GM12878 (cell line): ENCODE measurements around the gene RAD51B. TPM values are rescaled to one million over a fixed set of nuclear protein-coding genes. Genes with fewer than 3 reads are reported as not detected.
A peak's percentile ranks its signal among the peaks of the same experiment; 100 is the strongest.

Experiments
- CREM ChIP-seq: IDR thresholded peaks from 2 replicates; pipeline ENCODE4 v1.6.1; 2014; ENCODE audit warnings: antibody characterized with exemption, low read depth
- E4F1 ChIP-seq: fragments of 450-650 bp; IDR thresholded peaks from 2 replicates; pipeline ENCODE4 v1.6.1; 2018; ENCODE audit warnings: borderline replicate concordance, mild to moderate bottlenecking; ENCODE audit not compliant: partially characterized antibody
- IRF3 ChIP-seq: fragments of 450-650 bp; IDR thresholded peaks from 2 replicates; pipeline ENCODE4 v1.6.1; 2014; ENCODE audit warnings: mild to moderate bottlenecking
- KLF5 ChIP-seq: fragments of 450-650 bp; IDR thresholded peaks from 2 replicates; pipeline ENCODE4 v1.6.1; 2014; ENCODE audit warnings: mild to moderate bottlenecking; ENCODE audit not compliant: partially characterized antibody
- MLLT1 ChIP-seq: fragments of 450-650 bp; IDR thresholded peaks from 2 replicates; pipeline ENCODE4 v1.6.1; 2016; ENCODE audit warnings: mild to moderate bottlenecking
- MTA2 ChIP-seq: fragments of 450-650 bp; IDR thresholded peaks from 2 replicates; pipeline ENCODE4 v1.6.1; 2016; ENCODE audit warnings: low read depth, mild to moderate bottlenecking, moderate library complexity
- MXI1 ChIP-seq: fragments of 150-350 bp; IDR thresholded peaks from 2 replicates; pipeline ENCODE4 v1.6.1; 2011; ENCODE audit warnings: low read depth, mild to moderate bottlenecking, inconsistent platforms, low read length, improper control_type of control experiment
- NFXL1 ChIP-seq: fragments of 450-650 bp; IDR thresholded peaks from 2 replicates; pipeline ENCODE4 v1.6.1; 2017; ENCODE audit warnings: antibody characterized with exemption, mild to moderate bottlenecking, borderline replicate concordance
- NFYA ChIP-seq: IDR thresholded peaks from 2 replicates; pipeline ENCODE4 v1.6.1; 2011; ENCODE audit warnings: low read depth, mild to moderate bottlenecking, low read length, improper control_type of control experiment, borderline replicate concordance
- NR2C1 ChIP-seq: fragments of 450-650 bp; IDR thresholded peaks from 2 replicates; pipeline ENCODE4 v1.6.1; 2017; ENCODE audit warnings: antibody characterized with exemption, mild to moderate bottlenecking, moderate library complexity
- PRDM15 ChIP-seq: fragments of 450-650 bp; formaldehyde crosslinking; IDR thresholded peaks from 2 replicates; pipeline ENCODE4 v1.4.0; 2020; ENCODE audit warnings: mild to moderate bottlenecking, moderate library complexity
- RCOR1 ChIP-seq: conservative IDR thresholded peaks from 2 replicates; pipeline ENCODE4 v1.6.1; 2012; ENCODE audit warnings: low read depth, low read length, improper control_type of control experiment
- SIX5 ChIP-seq: IDR thresholded peaks from 2 replicates; pipeline ENCODE4 v1.6.1; 2011; ENCODE audit warnings: mild to moderate bottlenecking, low read depth, low read length, moderate library complexity; ENCODE audit not compliant: severe bottlenecking
- SMC3 ChIP-seq: IDR thresholded peaks from 2 replicates; pipeline ENCODE4 v1.6.1; 2011; ENCODE audit warnings: low read length, improper control_type of control experiment, borderline replicate concordance
- STAT3 ChIP-seq: IDR thresholded peaks from 2 replicates; pipeline ENCODE4 v1.6.1; 2011; ENCODE audit warnings: low read depth, low read length, improper control_type of control experiment
- TAF1 ChIP-seq: IDR thresholded peaks from 2 replicates; pipeline ENCODE4 v1.6.1; 2011; ENCODE audit warnings: mild to moderate bottlenecking, low read depth, low read length, borderline replicate concordance
- TBL1XR1 ChIP-seq: IDR thresholded peaks from 2 replicates; pipeline ENCODE4 v1.6.1; 2012; ENCODE audit warnings: low read depth, low read length, improper control_type of control experiment
- ZNF24 ChIP-seq: fragments of 450-650 bp; IDR thresholded peaks from 2 replicates; pipeline ENCODE4 v1.6.1; 2017; ENCODE audit warnings: antibody characterized with exemption, mild to moderate bottlenecking
- polyA plus RNA-seq, 11 experiments: library from polyadenylated mRNA; depleted of rRNA in 4 of 11; unstranded in 6 of 11; stranded (reverse) in 5 of 11; fragments of >200 nt; fragmentation: Nextera tagmentation in 4 of 11; fragmentation: Illumina TruSeq in 1 of 11; extraction: Ambion mirVana in 4 of 11; extraction: Trizol in 1 of 11; gene quantifications; 1 replicate in 1 of 11; 2 replicates in 10 of 11; pipeline versions ENCODE4 v1.2.1 to v1.2.3, GENCODE V29; 2011 to 2016; ENCODE audit warnings: inconsistent platforms in 2 of 11, missing spikeins in 2 of 11, low read depth in 1 of 11
- total RNA-seq, 4 experiments: library from RNA; depleted of rRNA in 3 of 4; stranded (reverse); fragments of >200 nt in 3 of 4; fragmentation: Illumina TruSeq in 1 of 4; extraction: Trizol in 1 of 4; gene quantifications; 2 replicates each; pipeline versions ENCODE4 v1.2.1 to v1.2.3, GENCODE V29; 2013 to 2021
- TF ChIP-seq, protein P1 (sequence below): IDR thresholded peaks from 2 replicates; pipeline ENCODE4 v1.6.1; 2011; ENCODE audit warnings: mild to moderate bottlenecking, low read depth, low read length, moderate library complexity; ENCODE audit not compliant: insufficient replicate concordance
- TF ChIP-seq, protein P2 (sequence below): fragments of 450-650 bp; IDR thresholded peaks from 2 replicates; pipeline ENCODE4 v1.6.1; 2017; ENCODE audit warnings: borderline replicate concordance

The RAD51B gene
- total and polyA plus RNA-seq, 10 of the 15 experiments (the other 5 are each of a cell fraction or from before 2014, with no cell fraction given) = 9.8 to 26.8 (median 21.3) TPM

DNA sequence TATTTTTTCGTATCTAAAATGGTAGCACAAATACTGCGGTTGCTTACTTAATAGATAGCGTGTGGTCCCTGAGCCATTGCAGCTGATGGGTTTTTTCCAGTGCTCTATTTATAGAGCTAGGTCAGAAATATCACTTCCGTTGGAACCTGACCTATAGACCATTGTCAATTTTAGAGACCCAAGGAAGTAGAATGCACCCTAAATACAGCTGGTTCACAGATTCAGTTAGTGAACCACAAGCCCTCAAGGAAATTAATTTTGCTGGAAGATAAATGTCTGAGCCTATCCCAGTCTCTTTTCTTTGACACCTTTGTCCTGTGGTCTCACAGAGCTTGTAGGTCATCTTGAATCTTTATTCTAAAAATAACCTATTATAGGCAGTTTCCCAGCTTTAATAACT, 582.3 kb downstream of the RAD51B start (continued):
- TF ChIP-seq, protein P1, sequence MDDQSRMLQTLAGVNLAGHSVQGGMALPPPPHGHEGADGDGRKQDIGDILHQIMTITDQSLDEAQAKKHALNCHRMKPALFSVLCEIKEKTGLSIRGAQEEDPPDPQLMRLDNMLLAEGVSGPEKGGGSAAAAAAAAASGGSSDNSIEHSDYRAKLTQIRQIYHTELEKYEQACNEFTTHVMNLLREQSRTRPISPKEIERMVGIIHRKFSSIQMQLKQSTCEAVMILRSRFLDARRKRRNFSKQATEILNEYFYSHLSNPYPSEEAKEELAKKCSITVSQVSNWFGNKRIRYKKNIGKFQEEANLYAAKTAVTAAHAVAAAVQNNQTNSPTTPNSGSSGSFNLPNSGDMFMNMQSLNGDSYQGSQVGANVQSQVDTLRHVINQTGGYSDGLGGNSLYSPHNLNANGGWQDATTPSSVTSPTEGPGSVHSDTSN = peak; percentile 61
- TF ChIP-seq MTA2 (peak; percentile 93), SMC3 (no peak), CREM (peak; percentile 95), KLF5 (no peak), MXI1 (no peak), TBL1XR1 (peak; percentile 99), NFXL1 (no peak), NR2C1 (peak; percentile 81), MLLT1 (no peak; the same call in 1 of the 2 replicates), TAF1 (no peak; the same call in 1 of the 2 replicates), ZNF24 (no peak; the same call in 1 of the 2 replicates), RCOR1 (no peak), PRDM15 (no peak), IRF3 (no peak), SIX5 (no peak), NFYA (no peak), E4F1 (no peak), STAT3 (0 out of 2 replicates have a peak, but pooled peaks have one; percentile 74)
- TF ChIP-seq, protein P2, sequence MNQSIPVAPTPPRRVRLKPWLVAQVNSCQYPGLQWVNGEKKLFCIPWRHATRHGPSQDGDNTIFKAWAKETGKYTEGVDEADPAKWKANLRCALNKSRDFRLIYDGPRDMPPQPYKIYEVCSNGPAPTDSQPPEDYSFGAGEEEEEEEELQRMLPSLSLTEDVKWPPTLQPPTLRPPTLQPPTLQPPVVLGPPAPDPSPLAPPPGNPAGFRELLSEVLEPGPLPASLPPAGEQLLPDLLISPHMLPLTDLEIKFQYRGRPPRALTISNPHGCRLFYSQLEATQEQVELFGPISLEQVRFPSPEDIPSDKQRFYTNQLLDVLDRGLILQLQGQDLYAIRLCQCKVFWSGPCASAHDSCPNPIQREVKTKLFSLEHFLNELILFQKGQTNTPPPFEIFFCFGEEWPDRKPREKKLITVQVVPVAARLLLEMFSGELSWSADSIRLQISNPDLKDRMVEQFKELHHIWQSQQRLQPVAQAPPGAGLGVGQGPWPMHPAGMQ = no peak
